Measurements from ENCODE around the gene TUBB2A. TPM values are rescaled to one million over a fixed set of nuclear protein-coding genes. Genes with fewer than 3 reads are reported as not detected.
"Not testable (repeated sequence)": the region's sequence is repeated elsewhere in the genome, so short reads cannot be mapped to it uniquely, and the experiment has no call there.

TUBB2A gene
- total RNA-seq, 1 experiment from 2014 or later: 291 TPM

- no peak for DNase-seq (ENCODE audit: low spot score)
These were observed 23.8 kb upstream of the TUBB2A start for GRCh38 chr6:3181105-3181504.

DNA sequence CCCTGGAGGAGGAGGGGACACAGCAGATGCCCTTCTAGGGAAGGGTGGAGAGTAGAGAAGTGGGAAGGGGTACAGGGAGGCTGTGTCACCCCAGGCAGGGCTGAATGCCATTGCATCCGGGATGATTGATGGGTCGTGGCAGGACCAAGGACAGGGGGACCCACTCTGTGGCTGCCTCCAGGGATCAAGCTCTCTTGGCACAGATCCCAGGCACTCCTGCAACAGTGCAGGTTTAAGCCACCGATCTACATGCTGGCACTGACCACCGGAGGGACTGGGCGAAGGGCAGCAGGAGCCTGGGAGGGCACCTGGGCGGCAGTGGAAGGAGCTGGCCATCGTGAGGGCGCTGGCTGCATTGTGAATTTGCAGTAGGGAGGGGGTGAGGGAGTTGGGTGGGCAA, 22.6 kb upstream of the TUBB2A start:
- DNase-seq (ENCODE audit: low spot score): not testable (repeated sequence)

DNA sequence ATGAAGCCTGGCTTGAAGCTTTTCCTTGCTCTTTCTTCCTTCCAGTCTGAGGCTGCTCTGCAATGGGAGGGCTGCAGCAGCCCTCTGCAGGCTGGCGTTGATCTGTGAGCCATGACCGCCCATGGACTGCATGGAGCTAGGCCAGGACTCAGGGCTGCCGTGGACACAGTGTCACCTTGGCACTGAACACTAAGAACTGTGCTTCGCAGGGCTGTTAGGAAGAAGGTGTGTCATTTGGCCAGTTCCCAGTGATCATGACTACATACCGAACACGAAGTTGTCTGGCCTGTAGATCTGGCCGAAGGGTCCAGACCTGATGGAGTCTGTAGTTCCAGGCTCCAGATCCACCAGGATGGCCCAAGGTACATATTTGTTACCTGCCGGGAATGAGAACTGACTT, 21.3 kb upstream of the TUBB2A start:
- DNase-seq (ENCODE audit: low spot score): not testable (repeated sequence)

DNA sequence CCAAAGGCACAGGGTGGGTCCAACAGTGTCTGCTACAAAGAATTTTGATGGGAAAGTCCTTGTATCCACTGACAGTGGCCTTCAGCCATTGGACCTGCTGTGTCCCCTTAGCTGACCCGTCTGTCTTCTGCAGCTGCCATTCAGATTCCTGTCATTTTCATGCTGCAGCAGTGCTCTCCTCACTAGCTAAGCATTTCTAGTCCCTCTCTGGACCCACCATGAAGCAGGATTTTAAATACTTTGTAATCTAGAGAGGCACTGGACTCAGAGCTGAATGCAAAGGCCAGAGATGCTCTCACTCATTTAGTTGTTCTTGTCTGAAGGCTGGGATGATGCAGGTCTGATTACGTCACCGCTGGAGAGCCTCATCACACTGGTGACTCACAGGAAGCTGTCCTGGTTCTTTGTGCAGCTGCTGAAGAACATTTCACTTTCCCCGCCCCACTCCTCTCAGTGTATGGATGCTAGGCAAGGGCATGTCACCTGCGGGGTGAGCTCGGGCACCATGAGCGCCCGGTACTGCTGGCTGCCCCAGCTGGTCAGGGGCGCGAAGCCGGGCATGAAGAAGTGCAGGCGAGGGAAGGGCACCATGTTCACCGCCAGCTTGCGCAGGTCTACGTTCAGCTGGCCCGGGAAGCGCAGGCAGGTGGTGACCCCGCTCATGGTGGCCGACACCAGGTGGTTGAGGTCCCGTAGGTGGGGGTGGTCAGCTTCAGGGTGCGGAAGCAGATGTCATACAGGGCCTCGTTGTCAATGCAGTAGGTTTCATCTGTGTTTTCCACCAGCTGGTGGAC, 19.4 kb upstream of the TUBB2A start:
- peak; percentile 96 for DNase-seq (ENCODE audit: low spot score)

- no peak for DNase-seq (ENCODE audit: low spot score)
These were observed 18.5 kb upstream of the TUBB2A start for GRCh38 chr6:3175715-3176402.

GRCh38 chr6:3173636-3174089, 16.3 kb upstream of the TUBB2A start:
- not testable (repeated sequence) for DNase-seq (ENCODE audit: low spot score)

GRCh38 chr6:3172789-3173188, 15.4 kb upstream of the TUBB2A start:
- not testable (repeated sequence) for DNase-seq (ENCODE audit: low spot score)

GRCh38 chr6:3171313-3172175, 14.2 kb upstream of the TUBB2A start:
- not testable (repeated sequence) for DNase-seq (ENCODE audit: low spot score)

DNA sequence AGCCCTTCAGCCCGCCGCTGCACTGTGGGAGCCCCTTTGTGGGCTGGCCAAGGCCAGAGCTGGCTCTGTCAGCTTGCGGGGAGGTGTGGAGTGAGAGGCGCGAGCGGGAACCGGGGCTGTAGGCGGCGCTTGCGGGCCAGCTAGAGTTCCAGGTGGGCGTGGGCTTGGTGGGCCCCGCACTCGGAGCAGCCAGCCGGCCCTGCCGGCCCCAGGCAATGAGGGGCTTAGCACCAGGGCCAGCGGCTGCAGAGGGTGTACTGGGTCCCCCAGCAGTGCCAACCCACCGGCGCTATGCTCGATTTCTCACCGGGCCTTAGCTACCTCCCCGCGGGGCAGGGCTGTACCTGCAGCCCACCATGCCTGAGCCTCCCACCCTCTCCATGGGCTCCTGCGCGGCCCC, 13.3 kb upstream of the TUBB2A start:
- not testable (repeated sequence) for DNase-seq (ENCODE audit: low spot score)

DNA sequence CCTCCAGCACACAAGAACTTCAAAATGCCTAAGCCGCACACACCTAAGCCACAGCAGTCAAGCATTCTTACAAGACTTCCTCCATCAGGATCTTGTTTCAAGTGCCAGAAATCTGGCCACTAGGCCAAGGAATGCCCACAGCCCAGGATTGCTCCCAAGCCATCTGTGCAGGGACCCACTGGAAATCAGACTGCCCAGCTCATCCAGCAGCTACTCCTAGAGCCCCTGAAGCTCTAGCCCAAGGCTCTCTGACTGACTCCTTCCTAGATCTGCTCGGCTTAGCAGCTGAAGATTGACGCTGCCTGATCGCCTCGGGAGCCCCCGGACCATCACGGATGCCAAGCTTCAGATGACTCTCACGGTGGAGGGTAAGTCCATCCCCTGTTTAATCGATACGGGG, 10.7 kb upstream of the TUBB2A start:
- not testable (repeated sequence) for DNase-seq (ENCODE audit: low spot score)

DNA sequence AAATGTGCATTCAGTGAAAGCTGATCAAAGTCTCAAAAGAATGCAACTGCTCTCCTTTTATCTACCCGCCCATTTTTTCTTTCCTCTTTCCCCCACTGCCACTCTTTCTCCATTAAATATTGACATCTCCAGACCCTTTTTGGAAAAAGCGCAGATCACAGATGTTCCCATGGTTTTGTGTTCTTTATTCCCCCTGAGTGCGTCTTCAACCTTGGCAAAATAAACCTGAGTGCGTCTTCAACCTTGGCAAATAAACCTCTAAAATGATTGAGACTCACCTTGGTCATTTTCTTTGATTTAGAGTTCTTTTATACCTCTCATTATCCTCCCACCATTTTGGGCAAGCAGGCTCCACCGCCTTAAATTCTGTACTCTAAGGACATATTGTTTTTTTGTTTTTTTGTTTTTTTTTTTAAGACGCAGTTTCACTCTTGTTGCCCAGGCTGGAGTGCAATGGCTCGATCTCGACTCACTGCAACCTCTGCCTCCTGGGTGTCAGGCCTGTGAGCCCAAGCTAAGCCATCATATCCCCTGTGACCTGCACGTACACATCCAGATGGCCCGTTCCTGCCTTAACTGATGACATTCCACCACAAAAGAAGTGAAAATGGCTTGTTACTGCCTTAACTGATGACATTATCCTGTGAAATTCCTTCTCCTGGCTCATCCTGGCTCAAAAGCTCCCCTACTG, 9.3 kb upstream of the TUBB2A start:
- DNase-seq (ENCODE audit: low spot score): not testable (repeated sequence)

DNA sequence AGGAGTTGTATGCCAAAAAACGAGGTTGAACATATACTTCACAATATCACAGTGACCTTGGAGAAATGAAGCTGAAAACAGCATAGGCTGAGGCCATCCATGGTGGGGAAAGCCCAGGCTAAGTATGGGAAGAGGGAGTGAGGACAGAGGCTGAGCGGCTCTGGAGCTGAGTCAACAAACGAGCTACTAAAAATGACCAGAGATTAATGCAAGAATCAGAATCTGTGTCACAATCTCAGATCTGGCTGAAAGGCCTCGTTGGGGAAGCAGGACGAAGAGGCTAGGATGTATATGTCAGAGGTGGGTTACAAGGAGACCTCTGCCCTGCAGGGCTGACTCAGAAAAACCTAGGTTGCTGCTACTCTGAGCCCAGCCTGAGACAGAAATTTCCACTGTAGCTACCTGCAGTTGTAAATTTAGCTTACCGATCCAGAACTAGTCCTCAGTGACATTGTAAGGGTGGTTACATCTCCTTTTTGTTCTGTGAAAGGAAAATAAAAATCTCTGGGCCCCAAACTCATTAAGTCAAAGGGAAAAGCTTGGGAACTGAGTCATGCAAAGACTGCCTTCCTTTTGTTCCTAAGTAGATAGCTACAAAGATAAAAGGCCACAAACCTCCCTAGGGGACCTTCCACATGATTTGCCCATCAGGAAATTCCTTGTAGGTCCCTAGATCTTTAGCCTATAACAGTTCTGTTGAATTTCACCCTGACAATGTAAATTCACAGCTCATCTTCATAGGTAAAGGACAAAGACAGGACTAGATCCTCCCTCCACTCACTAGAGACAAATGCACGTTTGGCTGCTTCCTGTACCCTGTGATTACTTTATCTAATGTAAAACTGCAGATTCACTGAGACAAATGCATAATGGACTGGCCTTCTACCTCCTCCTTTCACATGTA, 8.5 kb upstream of the TUBB2A start:
- peak; percentile 77 for DNase-seq (ENCODE audit: low spot score)

DNA sequence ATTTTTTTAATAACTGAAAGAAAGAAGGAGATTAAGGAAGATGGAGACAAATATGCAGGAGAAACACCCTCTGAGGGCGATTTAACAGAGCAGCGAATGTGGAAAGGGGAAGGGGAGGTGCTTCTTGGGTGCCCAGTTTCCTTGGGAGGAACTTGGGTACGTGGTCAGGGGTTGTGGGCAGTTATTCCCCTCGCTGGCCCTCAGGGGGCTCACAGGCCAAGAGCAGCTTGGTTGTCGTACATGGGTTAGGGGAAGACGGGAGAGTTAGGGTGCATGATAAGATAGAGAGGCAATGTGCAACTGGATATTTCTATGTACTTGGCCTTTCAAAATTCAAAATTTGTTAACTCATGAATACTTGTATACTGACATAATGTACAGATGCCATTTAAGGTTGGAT, 7.0 kb upstream of the TUBB2A start:
- no peak for DNase-seq (ENCODE audit: low spot score)

- no peak for DNase-seq (ENCODE audit: low spot score)
These were observed 5.9 kb upstream of the TUBB2A start for GRCh38 chr6:3163248-3163594.

- DNase-seq (ENCODE audit: low spot score): peak; percentile 64
These were observed 5.4 kb upstream of the TUBB2A start for GRCh38 chr6:3162565-3163247.

DNA sequence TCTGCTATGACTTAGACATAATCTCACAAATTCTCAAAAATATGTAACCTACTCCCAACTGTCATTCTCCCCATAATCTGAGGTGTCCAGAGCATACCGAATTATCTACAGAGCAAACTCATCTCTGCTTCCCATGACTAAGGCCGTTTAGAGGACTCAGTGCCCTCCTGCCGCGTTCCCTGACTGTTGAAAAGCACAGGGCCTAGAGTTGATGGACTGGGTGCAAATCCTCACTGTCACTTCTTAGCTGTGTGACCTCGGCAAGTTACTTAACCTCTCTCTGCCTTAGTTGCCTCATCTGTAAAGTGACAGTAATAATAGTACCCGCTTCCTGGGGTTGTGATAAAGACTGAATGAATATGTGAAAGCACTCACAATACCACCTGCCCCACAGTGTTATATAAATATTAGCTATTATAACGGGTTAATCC, 4.7 kb upstream of the TUBB2A start:
- DNase-seq (ENCODE audit: low spot score): peak; percentile 45

DNA sequence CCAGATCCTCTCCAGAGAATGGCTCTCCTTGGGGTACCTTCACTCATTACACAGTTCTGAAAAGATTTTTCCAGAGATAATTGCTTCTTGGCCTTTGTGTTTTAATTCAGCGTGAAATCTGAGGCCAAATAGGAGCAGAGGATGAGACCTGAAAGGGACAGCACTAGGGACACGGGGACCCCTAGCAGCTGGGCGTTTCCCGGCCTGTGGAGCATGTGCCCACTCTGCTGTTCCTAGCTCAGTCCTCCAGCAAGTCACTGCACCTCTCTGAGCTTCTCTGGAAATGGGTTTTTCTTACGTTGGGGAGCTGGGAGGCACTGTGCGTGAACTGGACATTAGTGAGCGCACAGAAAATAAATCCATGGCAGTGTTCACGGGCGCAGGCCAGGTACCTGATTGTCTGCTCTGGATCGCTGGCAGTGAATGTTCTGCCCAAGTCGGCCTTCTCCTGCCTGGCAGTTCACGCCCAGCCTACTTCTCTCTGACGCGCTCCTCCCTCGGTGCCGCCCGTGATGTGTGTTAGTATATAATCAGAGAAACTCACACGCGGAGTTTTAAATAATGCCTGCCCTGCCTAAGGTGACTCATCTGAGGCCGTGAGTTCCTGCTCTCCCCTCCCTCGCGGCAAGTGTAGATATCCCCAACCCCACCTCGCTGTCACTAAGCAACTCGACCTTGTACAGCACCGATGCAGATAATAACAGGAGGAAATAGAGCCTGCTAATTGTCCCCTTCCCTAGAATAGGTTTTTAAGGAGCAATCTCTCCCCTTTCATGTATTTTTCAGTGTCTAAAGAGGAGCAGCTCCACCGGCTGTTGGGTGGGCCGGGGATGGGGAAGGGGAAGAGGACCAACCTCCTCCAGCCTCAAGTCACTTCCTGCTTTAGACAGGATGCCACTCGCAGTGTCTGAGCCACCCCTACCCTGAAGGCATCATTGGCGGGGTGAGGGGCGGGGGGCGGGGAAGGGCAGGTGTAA, 2.7 kb upstream of the TUBB2A start:
- DNase-seq (ENCODE audit: low spot score): peak; percentile 90
